Neural crest cell (in vitro differentiated cells): ENCODE results near the gene KLHDC4. TPM values are rescaled to one million over a fixed set of nuclear protein-coding genes. Genes with fewer than 3 reads are reported as not detected.

ENCODE experiments used
- DNase-seq: peaks from one replicate; pipeline ENCODE4 v3.0.0; 2021; ENCODE audit warnings: low read depth, mixed read lengths, low spot score
- H3K27ac Mint-ChIP-seq: one replicate; pipeline ENCODE4 v1.8.0; 2021; ENCODE audit warnings: mild to moderate bottlenecking, mixed read lengths; ENCODE audit not compliant: unreplicated experiment
- H3K27me3 Mint-ChIP-seq: 2 replicates; pipeline ENCODE4 v1.8.0; 2021; ENCODE audit warnings: low read depth, mild to moderate bottlenecking, mixed read lengths
- H3K36me3 Mint-ChIP-seq: 2 replicates; pipeline ENCODE4 v1.8.0; 2021; ENCODE audit warnings: low read depth, mild to moderate bottlenecking, mixed read lengths
- H3K4me1 Mint-ChIP-seq: 2 replicates; pipeline ENCODE4 v1.8.0; 2021; ENCODE audit warnings: mixed read lengths
- H3K4me3 Mint-ChIP-seq: one replicate; pipeline ENCODE4 v1.8.0; 2021; ENCODE audit warnings: mild to moderate bottlenecking, mixed read lengths
- H3K9me3 Mint-ChIP-seq: 2 replicates; pipeline ENCODE4 v1.8.0; 2021; ENCODE audit warnings: mixed read lengths
- total RNA-seq: library from RNA; stranded (reverse); gene quantifications from 2 replicates; pipeline ENCODE4 v1.2.1, GENCODE V29; 2021
- TF ChIP-seq, protein P1 (sequence below): fragments of 200-600 bp; sonication (generic); conservative IDR thresholded peaks from 2 replicates; pipeline ENCODE4 v1.5.0; 2021; ENCODE audit warnings: antibody characterized with exemption, mild to moderate bottlenecking

KLHDC4 gene
- total RNA-seq, 1 donor from 2014 or later, result 57.0 TPM

DNA sequence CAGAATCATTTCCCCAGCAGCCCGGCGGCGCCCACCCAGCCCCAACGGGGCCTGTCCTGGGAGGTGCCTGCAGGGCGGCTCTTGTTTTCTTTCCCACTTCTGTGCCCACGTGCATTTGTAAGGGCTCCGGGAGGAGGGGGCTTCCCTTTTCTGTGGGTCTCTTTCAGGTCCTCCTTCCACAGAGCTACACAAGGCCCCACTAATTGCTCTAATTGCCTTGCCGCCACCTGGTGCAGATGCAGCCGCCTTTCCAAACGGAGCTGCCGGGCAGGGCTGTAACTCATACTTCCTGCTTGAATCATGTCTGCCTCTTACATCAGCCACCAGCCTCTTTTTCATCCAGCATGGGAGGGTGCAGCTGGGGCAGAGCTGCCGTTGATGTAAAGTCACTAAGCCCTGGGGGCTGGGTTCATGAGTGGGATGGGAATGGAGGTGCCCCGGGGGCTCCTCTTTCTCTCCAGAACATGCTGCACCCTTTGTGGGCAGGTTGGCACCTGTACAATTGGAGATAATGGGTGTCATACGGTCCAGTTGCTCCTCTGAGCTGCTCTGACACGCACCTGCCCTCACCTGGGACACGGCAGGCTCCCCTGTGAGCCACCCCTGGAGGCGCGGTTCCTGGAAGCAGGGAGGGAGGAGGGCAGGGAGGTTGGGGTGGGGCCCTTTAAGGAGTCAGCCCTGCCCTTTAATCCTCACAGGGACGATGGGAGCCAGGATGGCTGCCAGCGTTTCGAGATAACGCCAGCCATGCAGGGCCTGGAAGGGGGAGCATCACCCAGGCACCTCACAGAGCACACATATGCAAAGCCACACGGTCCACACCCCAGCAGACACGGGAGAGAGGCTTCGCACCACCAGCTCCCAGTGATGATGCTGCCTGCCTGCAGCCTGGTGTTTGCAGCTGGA lies 41.1 kb upstream of the KLHDC4 start:
- no peak for DNase-seq
- TF ChIP-seq, protein P1, sequence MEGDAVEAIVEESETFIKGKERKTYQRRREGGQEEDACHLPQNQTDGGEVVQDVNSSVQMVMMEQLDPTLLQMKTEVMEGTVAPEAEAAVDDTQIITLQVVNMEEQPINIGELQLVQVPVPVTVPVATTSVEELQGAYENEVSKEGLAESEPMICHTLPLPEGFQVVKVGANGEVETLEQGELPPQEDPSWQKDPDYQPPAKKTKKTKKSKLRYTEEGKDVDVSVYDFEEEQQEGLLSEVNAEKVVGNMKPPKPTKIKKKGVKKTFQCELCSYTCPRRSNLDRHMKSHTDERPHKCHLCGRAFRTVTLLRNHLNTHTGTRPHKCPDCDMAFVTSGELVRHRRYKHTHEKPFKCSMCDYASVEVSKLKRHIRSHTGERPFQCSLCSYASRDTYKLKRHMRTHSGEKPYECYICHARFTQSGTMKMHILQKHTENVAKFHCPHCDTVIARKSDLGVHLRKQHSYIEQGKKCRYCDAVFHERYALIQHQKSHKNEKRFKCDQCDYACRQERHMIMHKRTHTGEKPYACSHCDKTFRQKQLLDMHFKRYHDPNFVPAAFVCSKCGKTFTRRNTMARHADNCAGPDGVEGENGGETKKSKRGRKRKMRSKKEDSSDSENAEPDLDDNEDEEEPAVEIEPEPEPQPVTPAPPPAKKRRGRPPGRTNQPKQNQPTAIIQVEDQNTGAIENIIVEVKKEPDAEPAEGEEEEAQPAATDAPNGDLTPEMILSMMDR, result no peak
- H3K4me3 Mint-ChIP-seq, result peak overlapping the region; percentile 25

DNA sequence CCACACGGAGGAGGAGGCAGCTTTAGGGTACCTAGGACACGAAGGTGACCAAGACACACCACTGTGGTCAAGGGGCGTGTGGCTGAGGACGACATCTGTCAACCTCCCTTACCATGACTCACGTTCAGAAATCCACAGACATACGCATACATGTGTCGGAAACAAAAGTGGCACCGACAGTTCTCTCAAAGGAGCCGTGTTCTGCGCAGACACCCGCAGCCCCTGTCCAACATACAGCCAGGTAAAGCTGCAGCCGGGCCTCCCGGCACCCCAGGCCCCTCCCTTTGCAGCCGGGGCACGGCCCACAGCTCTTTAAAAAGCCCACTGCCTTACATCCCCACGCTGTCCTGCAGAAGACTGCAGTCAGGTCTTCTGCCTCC lies 40.5 kb upstream of the KLHDC4 start:
- Mint-ChIP-seq H3K27ac (peak overlapping the region; percentile 81), H3K27me3 (no peaks in the 10 kb centered on the region), H3K4me1 (peaks cover 10% of the 10 kb centered on the region), H3K9me3 (no peaks in the 10 kb centered on the region), H3K4me3 (no peak overlapping the region), H3K36me3 (no peaks in the 10 kb centered on the region)
- TF ChIP-seq, protein P1, result no peak
- no peak for DNase-seq

More for the DNA sequence above, 41.1 kb upstream of the KLHDC4 start:
- Mint-ChIP-seq H3K9me3 (no peaks in the 10 kb centered on the region), H3K27ac (peak overlapping the region; percentile 81), H3K27me3 (no peaks in the 10 kb centered on the region), H3K36me3 (no peaks in the 10 kb centered on the region), H3K4me1 (peaks cover 10% of the 10 kb centered on the region)

DNA sequence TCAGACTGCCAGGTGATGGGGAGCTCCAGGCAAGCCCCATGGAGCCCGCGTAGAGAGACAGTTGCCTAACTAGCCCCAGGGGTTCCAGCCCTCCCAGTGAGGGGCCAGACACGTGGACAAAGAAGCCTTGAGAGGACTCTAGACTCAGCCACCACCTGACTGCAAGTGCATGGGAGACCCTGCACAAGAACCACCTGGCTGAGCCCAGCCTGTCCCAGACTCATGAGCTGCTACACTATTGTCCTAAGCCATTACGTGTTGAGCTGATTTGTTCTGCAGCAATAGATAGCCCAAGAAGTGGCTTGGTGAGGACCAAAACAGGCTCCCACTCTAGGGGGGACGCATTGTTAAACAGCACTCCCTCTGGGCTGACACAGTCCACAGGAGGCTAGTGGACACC lies 37.6 kb upstream of the KLHDC4 start:
- DNase-seq, result no peak
- TF ChIP-seq, protein P1, result no peak
- no peak overlapping the region for H3K4me3 Mint-ChIP-seq
- H3K9me3 Mint-ChIP-seq, result no peaks in the 10 kb centered on the region
- H3K27me3 Mint-ChIP-seq, result no peaks in the 10 kb centered on the region
- H3K4me1 Mint-ChIP-seq, result peaks cover 6% of the 10 kb centered on the region
- H3K27ac Mint-ChIP-seq, result no peak overlapping the region
- no peaks in the 10 kb centered on the region for H3K36me3 Mint-ChIP-seq

DNA sequence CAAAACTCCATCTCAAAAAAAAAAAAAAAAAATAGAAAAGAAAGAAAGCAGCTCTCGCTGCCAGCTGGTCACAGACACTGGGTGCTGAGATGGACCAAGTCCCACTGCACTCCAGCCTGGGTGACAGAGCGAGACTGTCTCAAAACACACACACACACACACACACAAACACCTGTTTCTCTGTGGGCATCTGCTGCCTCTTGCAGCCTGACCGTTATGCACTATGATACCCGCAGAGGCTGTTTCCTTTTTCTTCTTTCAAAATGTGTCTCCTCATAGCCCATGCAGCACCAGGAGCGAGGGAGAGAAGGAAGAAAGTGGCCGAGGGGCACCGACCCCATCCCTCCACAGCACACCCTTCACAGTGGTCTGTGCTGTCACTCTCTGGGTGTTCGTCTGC lies 36.9 kb upstream of the KLHDC4 start:
- H3K4me3 Mint-ChIP-seq, result no peak overlapping the region
- TF ChIP-seq, protein P1, result no peak
- H3K9me3 Mint-ChIP-seq, result no peaks in the 10 kb centered on the region
- no peaks in the 10 kb centered on the region for H3K36me3 Mint-ChIP-seq
- H3K27me3 Mint-ChIP-seq, result no peaks in the 10 kb centered on the region
- DNase-seq, result no peak
- no peak overlapping the region for H3K27ac Mint-ChIP-seq
- H3K4me1 Mint-ChIP-seq, result peaks cover 6% of the 10 kb centered on the region

DNA sequence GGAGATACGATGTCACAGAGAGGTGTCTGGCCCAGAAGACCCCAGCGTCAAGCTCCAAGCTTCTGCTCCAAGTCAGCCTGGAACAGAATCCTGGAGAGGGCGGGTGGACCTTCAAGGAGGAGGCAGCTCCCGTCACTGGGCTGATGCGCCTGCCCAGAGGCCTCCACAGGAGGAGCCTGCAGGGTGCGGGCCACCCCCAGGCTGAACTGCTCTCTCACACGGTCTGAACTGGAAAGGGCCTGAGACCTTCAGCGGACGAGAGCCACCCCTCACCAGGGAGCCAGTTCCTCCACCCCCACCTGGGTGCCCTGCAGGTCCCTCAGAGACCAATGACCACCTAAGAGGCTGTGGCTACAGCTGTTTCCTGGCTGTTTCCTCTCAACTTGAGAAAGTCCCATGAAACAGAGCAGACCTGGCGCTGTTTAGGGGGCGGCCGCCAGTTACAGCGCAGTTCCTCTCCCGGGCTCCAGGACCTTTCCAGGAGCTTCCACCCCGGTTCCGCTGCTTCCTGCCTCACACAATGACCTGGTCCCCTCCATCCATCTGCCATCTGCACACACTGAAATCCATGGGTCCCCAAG lies 36.0 kb upstream of the KLHDC4 start:
- DNase-seq, result no peak
- no peaks in the 10 kb centered on the region for H3K9me3 Mint-ChIP-seq
- TF ChIP-seq, protein P1, result no peak
- no peaks in the 10 kb centered on the region for H3K27me3 Mint-ChIP-seq
- H3K27ac Mint-ChIP-seq, result no peak overlapping the region
- no peaks in the 10 kb centered on the region for H3K36me3 Mint-ChIP-seq
- H3K4me1 Mint-ChIP-seq, result peaks cover 4% of the 10 kb centered on the region
- H3K4me3 Mint-ChIP-seq, result no peak overlapping the region
